ENCODE data around the gene RSF1.
"Not testable (repeated sequence)": the region's sequence is repeated elsewhere in the genome, so short reads cannot be mapped to it uniquely, and the experiment has no call there.

The RSF1 gene

GRCh38 chr11:77637345-77638165, 183.0 kb downstream of the RSF1 start, which contains the start of gene CLNS1A:
TSS of gene CLNS1A (minus strand) at chr11:77637794. CDS start at chr11:77637714, 80 bp downstream.
- Histone ChIP-seq H3K9me3 (ENCODE audit: insufficient read depth, low read depth, low read length) (peaks cover 5% of the 10 kb centered on the region; the same call in 1 of the 2 replicates), H3K36me3 (ENCODE audit: insufficient read depth, low read depth, low read length) (peaks cover 10% of the 10 kb centered on the region; the same call in 1 of the 2 replicates), H3K27ac (ENCODE audit: low read length) (peak within 1 kb of the TSS; percentile 86), H3K4me1 (ENCODE audit: insufficient read depth, low read length) (peaks cover 4% of the 10 kb centered on the region; the same call in 1 of the 2 replicates), H3K27me3 (ENCODE audit: insufficient read depth, low read length) (no peaks in the 10 kb centered on the region), H3K9ac (ENCODE audit: low read depth, low read length) (peak within 1 kb of the TSS; percentile 96), H3K4me3 (ENCODE audit: low read length) (peak within 1 kb of the TSS; percentile 95)

- peak overlapping the region; percentile 95 for H3K4me3 ChIP-seq (ENCODE audit: low read length)
- H3K9ac ChIP-seq (ENCODE audit: low read depth, low read length), result peak overlapping the region; percentile 96
- H3K27ac ChIP-seq (ENCODE audit: low read length), result no peak overlapping the region
- peaks cover 4% of the 10 kb centered on the region; the same call in 1 of the 2 replicates for H3K4me1 ChIP-seq (ENCODE audit: insufficient read depth, low read length)
- peaks cover 5% of the 10 kb centered on the region; the same call in 1 of the 2 replicates for H3K9me3 ChIP-seq (ENCODE audit: insufficient read depth, low read depth, low read length)
- H3K36me3 ChIP-seq (ENCODE audit: insufficient read depth, low read depth, low read length), result peaks cover 10% of the 10 kb centered on the region; the same call in 1 of the 2 replicates
- no peaks in the 10 kb centered on the region for H3K27me3 ChIP-seq (ENCODE audit: insufficient read depth, low read length)
These were observed 183.7 kb downstream of the RSF1 start for GRCh38 chr11:77636731-77637344.

GRCh38 chr11:77633926-77634325, 186.6 kb downstream of the RSF1 start:
- not testable (repeated sequence) for H3K4me3 ChIP-seq (ENCODE audit: low read length); H3K27me3 ChIP-seq (ENCODE audit: insufficient read depth, low read length); H3K9me3 ChIP-seq (ENCODE audit: insufficient read depth, low read depth, low read length); H3K9ac ChIP-seq (ENCODE audit: low read depth, low read length); H3K4me1 ChIP-seq (ENCODE audit: insufficient read depth, low read length); H3K27ac ChIP-seq (ENCODE audit: low read length)
- H3K36me3 ChIP-seq (ENCODE audit: insufficient read depth, low read depth, low read length), result peaks cover 24% of the 10 kb centered on the region

GRCh38 chr11:77630157-77630710, 190.3 kb downstream of the RSF1 start:
- Histone ChIP-seq H3K36me3 (ENCODE audit: insufficient read depth, low read depth, low read length) (peaks cover 39% of the 10 kb centered on the region), H3K27ac (ENCODE audit: low read length) (no peak overlapping the region)

GRCh38 chr11:77619576-77620198, 200.8 kb downstream of the RSF1 start:
- Histone ChIP-seq H3K9ac (ENCODE audit: low read depth, low read length) (no peak overlapping the region), H3K36me3 (ENCODE audit: insufficient read depth, low read depth, low read length) (peaks cover 84% of the 10 kb centered on the region), H3K4me1 (ENCODE audit: insufficient read depth, low read length) (no peaks in the 10 kb centered on the region), H3K4me3 (ENCODE audit: low read length) (no peak overlapping the region), H3K27ac (ENCODE audit: low read length) (no peak overlapping the region), H3K9me3 (ENCODE audit: insufficient read depth, low read depth, low read length) (no peaks in the 10 kb centered on the region), H3K27me3 (ENCODE audit: insufficient read depth, low read length) (no peaks in the 10 kb centered on the region)

More at GRCh38 chr11:77630157-77630710, 190.3 kb downstream of the RSF1 start:
- H3K9me3 ChIP-seq (ENCODE audit: insufficient read depth, low read depth, low read length), result no peaks in the 10 kb centered on the region
- H3K4me3 ChIP-seq (ENCODE audit: low read length), result no peak overlapping the region
- H3K27me3 ChIP-seq (ENCODE audit: insufficient read depth, low read length), result no peaks in the 10 kb centered on the region
- H3K9ac ChIP-seq (ENCODE audit: low read depth, low read length), result no peak overlapping the region
- no peaks in the 10 kb centered on the region for H3K4me1 ChIP-seq (ENCODE audit: insufficient read depth, low read length)

- Histone ChIP-seq H3K36me3 (ENCODE audit: insufficient read depth, low read depth, low read length) (peaks cover 83% of the 10 kb centered on the region), H3K4me3 (ENCODE audit: low read length) (no peak overlapping the region), H3K9ac (ENCODE audit: low read depth, low read length) (no peak overlapping the region), H3K9me3 (ENCODE audit: insufficient read depth, low read depth, low read length) (no peaks in the 10 kb centered on the region), H3K4me1 (ENCODE audit: insufficient read depth, low read length) (no peaks in the 10 kb centered on the region), H3K27ac (ENCODE audit: low read length) (no peak overlapping the region), H3K27me3 (ENCODE audit: insufficient read depth, low read length) (no peaks in the 10 kb centered on the region)
These were observed 202.6 kb downstream of the RSF1 start for GRCh38 chr11:77617892-77618291.

GRCh38 chr11:77611921-77612320, 208.6 kb downstream of the RSF1 start:
- Histone ChIP-seq H3K27me3 (ENCODE audit: insufficient read depth, low read length) (no peaks in the 10 kb centered on the region), H3K9me3 (ENCODE audit: insufficient read depth, low read depth, low read length) (no peaks in the 10 kb centered on the region), H3K36me3 (ENCODE audit: insufficient read depth, low read depth, low read length) (peaks cover 84% of the 10 kb centered on the region)

More at GRCh38 chr11:77611921-77612320, 208.6 kb downstream of the RSF1 start:
- no peaks in the 10 kb centered on the region for H3K4me1 ChIP-seq (ENCODE audit: insufficient read depth, low read length)
- H3K27ac ChIP-seq (ENCODE audit: low read length), result no peak overlapping the region
- H3K9ac ChIP-seq (ENCODE audit: low read depth, low read length), result no peak overlapping the region
- H3K4me3 ChIP-seq (ENCODE audit: low read length), result no peak overlapping the region
